GM21737 (cell line): ENCODE results near the gene SELENOK.

Experiments used
- ATAC-seq: cut with Tn5 transposase; IDR thresholded peaks from one replicate; pipeline ENCODE4 v1.9.1; 2021; ENCODE audit warnings: mild to moderate bottlenecking, moderate library complexity; ENCODE audit not compliant: unreplicated experiment

Gene SELENOK

DNA sequence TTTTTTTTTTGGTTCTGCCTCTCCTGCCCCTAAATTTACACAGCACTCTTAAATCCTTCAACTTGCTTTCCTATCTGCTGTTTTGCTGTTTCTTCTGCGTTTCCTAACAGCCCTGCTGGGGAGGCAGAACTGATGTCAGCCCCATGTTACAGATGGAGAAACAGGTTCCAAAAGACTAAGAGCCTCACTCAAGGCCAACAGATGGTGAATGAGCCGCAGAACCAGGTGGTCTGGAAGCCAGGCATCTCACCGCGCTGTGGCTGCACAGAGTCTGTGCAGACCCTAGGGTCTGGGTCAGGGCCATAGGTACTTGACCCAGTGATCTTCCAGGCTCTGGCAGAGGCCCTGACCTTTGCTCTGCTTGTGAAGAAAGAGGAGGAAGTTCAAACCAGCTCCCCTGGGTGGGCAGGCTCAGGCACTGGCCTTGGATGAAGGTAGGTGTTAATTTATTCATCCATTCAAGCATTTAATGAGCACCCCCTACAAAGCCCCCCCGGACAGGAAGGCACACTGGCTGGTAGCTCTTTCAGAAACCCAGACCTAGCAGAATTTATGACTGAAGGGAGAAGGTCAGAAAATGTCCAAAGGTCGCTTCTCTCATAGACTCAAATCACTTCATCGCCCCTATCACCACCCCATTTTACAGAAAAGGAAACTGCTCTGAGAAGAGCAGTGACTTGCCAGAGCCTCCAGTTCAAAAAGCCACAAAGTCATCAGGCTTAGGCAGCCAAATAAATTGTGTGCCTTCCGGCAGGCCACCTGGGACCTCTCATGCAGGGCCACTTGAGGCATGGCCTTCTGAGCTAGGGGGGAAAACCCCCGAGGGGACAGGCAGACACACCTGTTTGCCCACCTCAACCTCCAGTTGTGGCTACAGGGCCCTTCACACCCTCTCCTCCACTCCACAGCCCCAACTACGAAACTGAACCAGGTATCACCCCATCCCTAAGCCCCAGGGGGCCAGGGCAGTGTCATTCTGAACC lies 48.2 kb downstream of the SELENOK start:
- ATAC-seq, result peak; percentile 56

GRCh38 chr3:53842436-53843194 lies 49.0 kb downstream of the SELENOK start:
- no peak for ATAC-seq

DNA sequence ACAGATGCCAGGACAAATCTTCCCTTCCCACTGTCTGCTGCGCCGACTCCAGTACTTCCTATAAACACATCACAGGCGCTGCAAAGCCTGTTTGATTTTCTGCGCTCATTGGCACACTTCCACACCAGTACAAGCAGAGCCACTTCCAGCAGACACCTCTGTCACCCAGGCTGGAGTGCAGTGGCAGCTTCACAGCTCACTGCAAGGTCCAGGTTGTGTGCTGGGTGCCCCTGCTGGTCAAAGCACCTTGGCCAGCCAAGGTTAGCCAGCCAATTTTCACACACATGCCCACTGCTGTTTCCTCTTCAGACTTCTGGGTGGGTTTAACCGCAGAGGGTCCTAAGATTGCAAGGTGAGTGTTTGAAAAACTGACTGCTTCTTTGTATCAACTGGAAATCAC lies 50.4 kb downstream of the SELENOK start:
- ATAC-seq, result no peak

GRCh38 chr3:53837331-53837730 lies 54.3 kb downstream of the SELENOK start:
- no peak for ATAC-seq

GRCh38 chr3:53836084-53836872 lies 55.4 kb downstream of the SELENOK start:
- ATAC-seq, result no peak

DNA sequence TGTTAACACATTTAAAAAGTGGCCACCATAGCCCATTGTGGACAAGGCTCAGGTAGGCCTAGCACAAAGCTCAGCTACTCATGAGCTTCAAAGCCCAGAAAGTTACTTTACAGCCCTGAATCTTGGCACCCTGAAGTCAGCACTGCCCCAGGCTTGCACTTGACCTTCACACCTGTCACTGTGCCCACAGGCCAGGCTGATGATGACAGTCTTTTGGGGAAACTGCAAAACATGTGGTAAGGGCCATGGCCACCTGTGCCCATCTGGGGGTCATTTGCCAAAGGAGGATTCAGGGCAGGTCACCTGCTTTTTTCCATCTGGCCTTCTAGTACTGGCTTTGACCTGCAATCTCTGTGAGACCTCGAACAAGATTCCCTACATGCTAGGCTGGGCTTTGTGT lies 56.4 kb downstream of the SELENOK start:
- ATAC-seq, result no peak

- ATAC-seq, result no peak
Observed at GRCh38 chr3:53834429-53835095, 57.1 kb downstream of the SELENOK start.
